ENCODE measurements around the gene ARFRP1.

The ARFRP1 gene

DNA sequence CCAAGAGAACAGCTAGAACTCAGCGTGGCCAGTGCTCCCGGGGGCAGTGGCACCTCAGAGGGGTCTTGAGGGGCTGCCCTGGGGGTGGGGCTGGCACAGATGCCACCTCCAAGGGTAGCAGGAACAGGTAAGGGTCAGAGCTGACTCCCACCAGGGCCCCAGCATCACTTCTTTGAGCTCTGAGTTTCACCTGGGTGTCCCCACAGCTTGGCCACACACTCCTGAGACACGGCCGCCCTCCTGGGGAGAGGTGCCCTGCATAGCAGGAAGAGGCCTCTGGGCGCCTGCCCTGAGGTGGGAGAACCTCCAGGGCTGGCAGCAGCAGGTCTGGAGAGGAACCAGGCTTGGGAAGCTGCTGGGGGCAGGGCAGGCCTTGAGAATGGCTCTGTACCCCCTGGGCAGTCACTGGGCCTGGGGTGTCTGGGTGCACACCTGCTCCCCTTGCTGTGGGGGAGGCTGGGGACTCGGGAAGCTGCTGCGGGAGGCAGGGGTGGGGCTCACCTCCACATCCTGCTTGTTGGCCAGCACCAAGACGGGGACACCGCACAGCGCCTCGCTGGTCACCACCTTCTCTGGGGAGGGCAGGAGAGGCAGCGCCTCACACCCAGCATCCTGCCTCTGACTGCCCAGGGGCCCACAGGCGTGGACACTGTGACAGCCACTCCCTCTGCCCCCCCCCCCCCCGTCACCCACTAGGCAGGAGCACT, 6.3 kb downstream of the ARFRP1 start:
- no peak overlapping the region for H3K27ac ChIP-seq (replicated peaks)
- H3K27me3 ChIP-seq (ENCODE audit: insufficient read depth, poor library complexity, severe bottlenecking): no peaks in the 10 kb centered on the region
- TF ChIP-seq, protein P1, sequence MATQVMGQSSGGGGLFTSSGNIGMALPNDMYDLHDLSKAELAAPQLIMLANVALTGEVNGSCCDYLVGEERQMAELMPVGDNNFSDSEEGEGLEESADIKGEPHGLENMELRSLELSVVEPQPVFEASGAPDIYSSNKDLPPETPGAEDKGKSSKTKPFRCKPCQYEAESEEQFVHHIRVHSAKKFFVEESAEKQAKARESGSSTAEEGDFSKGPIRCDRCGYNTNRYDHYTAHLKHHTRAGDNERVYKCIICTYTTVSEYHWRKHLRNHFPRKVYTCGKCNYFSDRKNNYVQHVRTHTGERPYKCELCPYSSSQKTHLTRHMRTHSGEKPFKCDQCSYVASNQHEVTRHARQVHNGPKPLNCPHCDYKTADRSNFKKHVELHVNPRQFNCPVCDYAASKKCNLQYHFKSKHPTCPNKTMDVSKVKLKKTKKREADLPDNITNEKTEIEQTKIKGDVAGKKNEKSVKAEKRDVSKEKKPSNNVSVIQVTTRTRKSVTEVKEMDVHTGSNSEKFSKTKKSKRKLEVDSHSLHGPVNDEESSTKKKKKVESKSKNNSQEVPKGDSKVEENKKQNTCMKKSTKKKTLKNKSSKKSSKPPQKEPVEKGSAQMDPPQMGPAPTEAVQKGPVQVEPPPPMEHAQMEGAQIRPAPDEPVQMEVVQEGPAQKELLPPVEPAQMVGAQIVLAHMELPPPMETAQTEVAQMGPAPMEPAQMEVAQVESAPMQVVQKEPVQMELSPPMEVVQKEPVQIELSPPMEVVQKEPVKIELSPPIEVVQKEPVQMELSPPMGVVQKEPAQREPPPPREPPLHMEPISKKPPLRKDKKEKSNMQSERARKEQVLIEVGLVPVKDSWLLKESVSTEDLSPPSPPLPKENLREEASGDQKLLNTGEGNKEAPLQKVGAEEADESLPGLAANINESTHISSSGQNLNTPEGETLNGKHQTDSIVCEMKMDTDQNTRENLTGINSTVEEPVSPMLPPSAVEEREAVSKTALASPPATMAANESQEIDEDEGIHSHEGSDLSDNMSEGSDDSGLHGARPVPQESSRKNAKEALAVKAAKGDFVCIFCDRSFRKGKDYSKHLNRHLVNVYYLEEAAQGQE (IDR thresholded peaks at IDR 0.05; ENCODE audit: insufficient replicate concordance, low read depth): no peak
- TF ChIP-seq POLR2AphosphoS5 (IDR thresholded peaks at IDR 0.05; ENCODE audit: low read depth) (peak; percentile 44; the same call in 1 of the 2 replicates), GABPA (IDR thresholded peaks at IDR 0.05; ENCODE audit: low read depth) (no peak)
- no peak overlapping the region for H3K4me3 ChIP-seq (replicated peaks; ENCODE audit: insufficient read depth, low read length)
- DNase-seq (ENCODE audit: low read depth in 1 of 2, low spot score in 1 of 2): no peak

- no peak for DNase-seq (ENCODE audit: low read depth in 1 of 2, low spot score in 1 of 2)
- H3K27me3 ChIP-seq (ENCODE audit: insufficient read depth, poor library complexity, severe bottlenecking): no peaks in the 10 kb centered on the region
- H3K4me3 ChIP-seq (replicated peaks; ENCODE audit: insufficient read depth, low read length): no peak overlapping the region
- TF ChIP-seq SPI1 (IDR thresholded peaks at IDR 0.05; ENCODE audit: borderline replicate concordance, low read depth): no peak
- TF ChIP-seq, protein P1 (IDR thresholded peaks at IDR 0.05; ENCODE audit: insufficient replicate concordance, low read depth): no peak
- H3K27ac ChIP-seq (replicated peaks): no peak overlapping the region
Observed at GRCh38 chr20:63701051-63701328, 6.8 kb downstream of the ARFRP1 start.

DNA sequence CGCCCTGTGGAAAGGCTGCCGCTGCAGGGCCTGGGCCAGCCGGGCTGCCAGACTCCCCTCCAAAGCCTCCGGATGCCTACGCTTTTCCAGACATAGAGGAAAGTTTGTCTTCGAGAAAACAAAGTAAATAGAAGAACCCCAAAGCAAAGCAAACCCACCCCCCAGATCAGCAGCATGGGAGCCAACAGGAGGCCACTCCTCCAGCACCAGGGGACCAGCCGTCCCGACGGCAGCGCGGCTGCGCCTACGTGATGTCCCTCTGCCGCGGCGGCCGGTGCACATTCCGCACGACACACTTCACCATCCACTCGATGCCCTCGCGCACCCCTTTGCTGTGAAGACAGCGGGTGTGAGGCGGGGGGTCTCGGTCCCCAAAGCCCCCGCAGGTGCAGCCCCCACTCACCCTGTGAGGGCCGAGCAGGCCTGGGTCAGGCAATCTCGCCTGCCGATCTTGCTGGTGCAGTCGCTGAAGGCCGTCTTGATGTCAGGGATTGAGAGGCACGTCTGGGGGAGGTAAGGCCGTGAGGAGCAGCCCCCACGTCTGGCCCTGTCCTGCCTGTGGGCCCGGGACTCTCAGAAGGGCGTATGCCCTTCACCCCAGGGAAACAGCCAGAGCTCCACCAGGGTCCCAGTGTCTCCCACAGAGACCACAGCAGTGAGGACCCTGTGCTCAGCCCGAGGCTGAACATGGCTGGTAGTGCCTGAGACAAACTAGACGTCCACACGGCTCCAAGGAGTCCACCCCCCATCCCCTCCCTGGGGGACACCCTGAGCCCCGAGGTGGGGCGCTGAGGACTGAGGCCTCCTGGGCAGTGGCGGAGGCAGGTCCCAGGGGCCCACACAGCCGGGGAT, 7.4 kb downstream of the ARFRP1 start:
- Histone ChIP-seq H3K4me3 (replicated peaks; ENCODE audit: insufficient read depth, low read length) (no peak overlapping the region), H3K27me3 (ENCODE audit: insufficient read depth, poor library complexity, severe bottlenecking) (no peaks in the 10 kb centered on the region), H3K27ac (replicated peaks) (no peak overlapping the region)
- no peak for TF ChIP-seq SPI1 (IDR thresholded peaks at IDR 0.05; ENCODE audit: borderline replicate concordance, low read depth)
- no peak; the same call in 1 of the 2 replicates for TF ChIP-seq POLR2AphosphoS5 (IDR thresholded peaks at IDR 0.05; ENCODE audit: low read depth)
- TF ChIP-seq, protein P1 (IDR thresholded peaks at IDR 0.05; ENCODE audit: insufficient replicate concordance, low read depth): no peak
- no peak for TF ChIP-seq GABPA (IDR thresholded peaks at IDR 0.05; ENCODE audit: low read depth)
- no peak for TF ChIP-seq CTCF (IDR thresholded peaks at IDR 0.05; ENCODE audit: insufficient read depth, low read length)
- DNase-seq (ENCODE audit: low read depth in 1 of 2, low spot score in 1 of 2): no peak

Measured in HL-60 (cell line).